ENCODE measurements around the gene UBA3. TPM values are rescaled to one million over a fixed set of nuclear protein-coding genes. Genes with fewer than 3 reads are reported as not detected.

Gene UBA3
- total RNA-seq, 1 experiment from 2014 or later: 45.6 TPM

DNA sequence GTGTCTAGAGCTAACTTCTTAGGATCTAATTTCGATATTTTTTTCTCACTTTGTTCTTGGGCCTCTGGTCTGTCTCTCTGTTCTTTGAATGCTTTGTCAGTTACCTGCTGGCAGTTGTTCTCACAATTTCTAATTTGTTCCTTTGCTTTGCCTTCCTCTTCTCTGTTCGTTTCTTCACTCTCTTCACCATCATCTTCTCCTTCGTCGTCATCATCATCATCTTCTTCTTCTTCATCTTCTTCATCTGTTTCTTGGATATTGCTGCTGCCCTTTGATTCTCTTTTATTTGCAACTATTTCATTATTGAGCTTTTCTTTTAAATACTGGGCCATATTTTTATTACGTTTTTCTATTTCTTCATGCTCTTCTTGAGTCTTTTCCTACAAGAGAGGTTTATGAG, 39.5 kb upstream of the UBA3 start:
- BruUV-seq (replicated peaks): no TSS peak
- Histone ChIP-seq H3K4me3 (replicated peaks in 1 of 2; ENCODE audit: low read depth in 1 of 2, low read length in 2 of 2) (no peak overlapping the region), H3K4me2 (ENCODE audit: low read length) (no peak overlapping the region), H3K9me3 (ENCODE audit: control insufficient read depth in 1 of 2, insufficient read depth in 1 of 2, low read depth in 1 of 2, low read length in 2 of 2) (no peaks in the 10 kb centered on the region), H3K9ac (ENCODE audit: low read length) (no peak overlapping the region), H3K4me1 (ENCODE audit: control insufficient read depth in 1 of 2, insufficient read depth in 2 of 2, low read length in 2 of 2) (peaks cover 0 to 21% of the 10 kb centered on the region in 2 experiments; a peak in 3 of 4 replicates), H4K20me1 (ENCODE audit: insufficient read depth) (no peaks in the 10 kb centered on the region), H3K79me2 (ENCODE audit: insufficient read depth, low read length) (no peaks in the 10 kb centered on the region), H3K36me3 (ENCODE audit: control insufficient read depth in 1 of 2, insufficient read depth in 2 of 2, low read length in 2 of 2) (no peaks in the 10 kb centered on the region), H2AFZ (ENCODE audit: low read depth, low read length, poor library complexity, severe bottlenecking) (no peak overlapping the region), H3K9me2 (ENCODE audit: insufficient read depth) (no peaks in the 10 kb centered on the region), H3K27ac (ENCODE audit: low read depth, low read length) (no peak overlapping the region), H3K27me3 (ENCODE audit: insufficient read depth, low read length) (no peaks in the 10 kb centered on the region)
- intact Hi-C loops (cut with micrococcal nuclease): loop anchor here (2.0 to 5.0 kb wide), 2 partner anchors 551 to 828 kb away; no protein-coding TSS in a partner anchor
- DNase-seq (ENCODE audit: low read depth, low spot score) (no peak), ATAC-seq (no peak)
- RAD21 ChIA-PET (ENCODE audit: low non-redundant PET in 1 of 2, low total read pairs in 2 of 2, uncharacterized antibody in 2 of 2, unreplicated experiment in 2 of 2): interaction anchor here in 1 of 2 experiments (0.7 kb wide), 1 partner anchor 41 kb away, joined by 3 read pairs; no protein-coding TSS in a partner anchor
- POLR2A ChIA-PET: no interaction called here
- CTCF ChIA-PET: interaction anchor here (1.0 to 3.2 kb wide), 8 partner anchors 20 to 307 kb away, joined by 3 to 15 read pairs (median 7); partner anchors contain the start of gene TMF1
- TF ChIP-seq, protein P1, sequence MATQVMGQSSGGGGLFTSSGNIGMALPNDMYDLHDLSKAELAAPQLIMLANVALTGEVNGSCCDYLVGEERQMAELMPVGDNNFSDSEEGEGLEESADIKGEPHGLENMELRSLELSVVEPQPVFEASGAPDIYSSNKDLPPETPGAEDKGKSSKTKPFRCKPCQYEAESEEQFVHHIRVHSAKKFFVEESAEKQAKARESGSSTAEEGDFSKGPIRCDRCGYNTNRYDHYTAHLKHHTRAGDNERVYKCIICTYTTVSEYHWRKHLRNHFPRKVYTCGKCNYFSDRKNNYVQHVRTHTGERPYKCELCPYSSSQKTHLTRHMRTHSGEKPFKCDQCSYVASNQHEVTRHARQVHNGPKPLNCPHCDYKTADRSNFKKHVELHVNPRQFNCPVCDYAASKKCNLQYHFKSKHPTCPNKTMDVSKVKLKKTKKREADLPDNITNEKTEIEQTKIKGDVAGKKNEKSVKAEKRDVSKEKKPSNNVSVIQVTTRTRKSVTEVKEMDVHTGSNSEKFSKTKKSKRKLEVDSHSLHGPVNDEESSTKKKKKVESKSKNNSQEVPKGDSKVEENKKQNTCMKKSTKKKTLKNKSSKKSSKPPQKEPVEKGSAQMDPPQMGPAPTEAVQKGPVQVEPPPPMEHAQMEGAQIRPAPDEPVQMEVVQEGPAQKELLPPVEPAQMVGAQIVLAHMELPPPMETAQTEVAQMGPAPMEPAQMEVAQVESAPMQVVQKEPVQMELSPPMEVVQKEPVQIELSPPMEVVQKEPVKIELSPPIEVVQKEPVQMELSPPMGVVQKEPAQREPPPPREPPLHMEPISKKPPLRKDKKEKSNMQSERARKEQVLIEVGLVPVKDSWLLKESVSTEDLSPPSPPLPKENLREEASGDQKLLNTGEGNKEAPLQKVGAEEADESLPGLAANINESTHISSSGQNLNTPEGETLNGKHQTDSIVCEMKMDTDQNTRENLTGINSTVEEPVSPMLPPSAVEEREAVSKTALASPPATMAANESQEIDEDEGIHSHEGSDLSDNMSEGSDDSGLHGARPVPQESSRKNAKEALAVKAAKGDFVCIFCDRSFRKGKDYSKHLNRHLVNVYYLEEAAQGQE (IDR thresholded peaks at IDR 0.05; ENCODE audit: low read depth): no peak
- TF ChIP-seq, protein P2, sequence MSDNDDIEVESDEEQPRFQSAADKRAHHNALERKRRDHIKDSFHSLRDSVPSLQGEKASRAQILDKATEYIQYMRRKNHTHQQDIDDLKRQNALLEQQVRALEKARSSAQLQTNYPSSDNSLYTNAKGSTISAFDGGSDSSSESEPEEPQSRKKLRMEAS (IDR thresholded peaks at IDR 0.05): no peak
- TF ChIP-seq EZH2phosphoT487 (IDR thresholded peaks at IDR 0.05; ENCODE audit: borderline replicate concordance) (no peak), FOSL1 (IDR thresholded peaks at IDR 0.05; ENCODE audit: low read depth) (no peak), ELF1 (IDR thresholded peaks at IDR 0.05; ENCODE audit: borderline replicate concordance, low read depth) (no peak), EGR1 (IDR thresholded peaks at IDR 0.05; ENCODE audit: low read depth) (no peak), YY1 (IDR thresholded peaks at IDR 0.05; ENCODE audit: extremely low read depth, insufficient replicate concordance, low read depth, low read length) (no peak), CEBPB (IDR thresholded peaks at IDR 0.05; ENCODE audit: low read depth) (no peak), TCF7L2 (IDR thresholded peaks at IDR 0.05; ENCODE audit: borderline replicate concordance, extremely low read depth, insufficient read depth, insufficient read length) (no peak), RAD21 (IDR thresholded peaks at IDR 0.05; ENCODE audit: low read depth) (no peak), EZH2 (IDR thresholded peaks at IDR 0.05) (no peak), ZNF274 (IDR thresholded peaks at IDR 0.05; ENCODE audit: low read depth, low read length) (no peak), POLR2AphosphoS5 (IDR thresholded peaks at IDR 0.05; ENCODE audit: low read depth, low read length) (no peak), JUND (IDR thresholded peaks at IDR 0.05) (no peak)
- TF ChIP-seq, protein P3, sequence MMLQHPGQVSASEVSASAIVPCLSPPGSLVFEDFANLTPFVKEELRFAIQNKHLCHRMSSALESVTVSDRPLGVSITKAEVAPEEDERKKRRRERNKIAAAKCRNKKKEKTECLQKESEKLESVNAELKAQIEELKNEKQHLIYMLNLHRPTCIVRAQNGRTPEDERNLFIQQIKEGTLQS (IDR thresholded peaks at IDR 0.05): no peak
- TF ChIP-seq, protein P4, sequence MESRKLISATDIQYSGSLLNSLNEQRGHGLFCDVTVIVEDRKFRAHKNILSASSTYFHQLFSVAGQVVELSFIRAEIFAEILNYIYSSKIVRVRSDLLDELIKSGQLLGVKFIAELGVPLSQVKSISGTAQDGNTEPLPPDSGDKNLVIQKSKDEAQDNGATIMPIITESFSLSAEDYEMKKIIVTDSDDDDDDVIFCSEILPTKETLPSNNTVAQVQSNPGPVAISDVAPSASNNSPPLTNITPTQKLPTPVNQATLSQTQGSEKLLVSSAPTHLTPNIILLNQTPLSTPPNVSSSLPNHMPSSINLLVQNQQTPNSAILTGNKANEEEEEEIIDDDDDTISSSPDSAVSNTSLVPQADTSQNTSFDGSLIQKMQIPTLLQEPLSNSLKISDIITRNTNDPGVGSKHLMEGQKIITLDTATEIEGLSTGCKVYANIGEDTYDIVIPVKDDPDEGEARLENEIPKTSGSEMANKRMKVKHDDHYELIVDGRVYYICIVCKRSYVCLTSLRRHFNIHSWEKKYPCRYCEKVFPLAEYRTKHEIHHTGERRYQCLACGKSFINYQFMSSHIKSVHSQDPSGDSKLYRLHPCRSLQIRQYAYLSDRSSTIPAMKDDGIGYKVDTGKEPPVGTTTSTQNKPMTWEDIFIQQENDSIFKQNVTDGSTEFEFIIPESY (IDR thresholded peaks at IDR 0.05; ENCODE audit: extremely low read depth, insufficient replicate concordance, low read length): no peak

Data from HCT116 (cell line).